Right atrium auricular region (tissue), 2 donors: Measurements from ENCODE around the gene PRPF40B. TPM values are rescaled to one million over a fixed set of nuclear protein-coding genes. Genes with fewer than 3 reads are reported as not detected.

ENCODE experiments used
- DNase-seq: peaks from one replicate; pipeline ENCODE4 v3.0.0-alpha.2; 2019; ENCODE audit warnings: low spot score
- H3K27ac ChIP-seq, 2 donors: fragments of 200-600 bp; sonication (generic); 1 replicate in 1 of 2; 2 replicates in 1 of 2; pipeline ENCODE4 v1.5.1; 2016 to 2019
- H3K27me3 ChIP-seq, 2 donors: fragments of 200-600 bp; sonication (generic); one replicate each; pipeline versions ENCODE4 v1.5.1 to v1.6.0; 2017 to 2019
- H3K36me3 ChIP-seq: fragments of 200-600 bp; sonication (generic); one replicate; pipeline ENCODE4 v1.5.1; 2016
- H3K4me1 ChIP-seq, 2 donors: fragments of 200-600 bp; sonication (generic); one replicate each; pipeline versions ENCODE4 v1.5.1 to v1.6.0; 2017 to 2019
- H3K4me3 ChIP-seq, 2 donors: fragments of 200-600 bp; sonication (generic); 1 replicate in 1 of 2; 2 replicates in 1 of 2; pipeline ENCODE4 v1.5.1; 2017 to 2019; ENCODE audit warnings: mild to moderate bottlenecking in 1 of 2, moderate library complexity in 1 of 2
- H3K9me3 ChIP-seq, 2 donors: fragments of 200-600 bp; sonication (generic); one replicate each; pipeline ENCODE4 v1.5.1; 2019
- total RNA-seq, 2 donors: library from RNA; depleted of rRNA; stranded (reverse); fragments of >200 nt; gene quantifications; one replicate each; pipeline ENCODE4 v1.1.0, GENCODE V29; 2016
- TF ChIP-seq, protein P1 (sequence below), 2 donors: fragments of 200-600 bp; sonication (generic); IDR thresholded peaks; one replicate each; pipeline ENCODE4 v1.5.1; 2019; ENCODE audit warnings: antibody characterized with exemption in 2 of 2

Gene PRPF40B
- total RNA-seq, 2 donors from 2014 or later, result 14.9 to 16.0 TPM

DNA sequence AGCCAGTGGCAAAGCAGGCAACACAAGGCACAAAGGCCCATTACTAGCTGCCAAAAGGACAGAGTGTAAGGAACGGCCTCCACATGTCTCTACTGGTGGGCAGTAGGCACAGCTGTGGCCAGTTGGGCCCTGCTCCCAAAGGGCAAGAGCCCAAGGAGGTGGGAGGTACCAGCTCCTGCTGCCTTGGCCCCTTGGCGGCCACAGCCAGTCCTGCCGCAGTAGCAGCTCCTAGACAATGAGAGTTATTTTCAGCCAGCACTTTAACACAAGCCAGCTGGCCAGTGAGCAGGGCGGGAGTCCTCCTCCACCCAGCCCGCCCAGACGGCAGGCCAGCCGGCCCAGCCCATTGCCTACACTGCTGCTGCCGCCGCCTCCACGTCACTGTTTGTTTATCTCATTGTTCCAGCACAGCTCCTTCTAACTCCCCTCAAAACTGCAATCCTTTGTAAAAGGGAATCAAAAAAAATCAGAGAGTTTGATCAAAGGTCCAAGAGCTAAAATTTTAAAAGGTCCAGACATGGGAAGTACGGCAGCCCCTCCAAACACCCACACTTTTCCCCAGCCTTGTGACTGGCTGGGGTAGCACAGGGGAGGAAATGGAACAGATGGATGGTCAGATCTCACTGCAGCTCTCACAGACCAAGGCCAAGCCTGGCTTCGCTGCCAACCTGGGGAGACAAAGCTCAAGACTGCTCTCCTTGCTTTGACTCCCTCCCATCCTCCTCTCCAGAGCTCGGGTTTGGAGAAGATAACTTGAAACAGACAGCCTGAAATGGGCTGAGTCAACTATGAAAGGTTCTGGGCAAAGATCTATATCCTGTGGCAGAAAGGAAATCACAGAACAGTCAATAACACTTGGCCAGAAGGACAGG is 50.3 kb downstream of the PRPF40B start:
- Histone ChIP-seq H3K4me1 (peaks cover 0 to 73% of the 10 kb centered on the region in 2 donors), H3K9me3 (no peaks in the 10 kb centered on the region), H3K36me3 (no peaks in the 10 kb centered on the region), H3K27ac (peak overlapping the region; percentile 89 to 92), H3K4me3 (no peak overlapping the region), H3K27me3 (no peaks in the 10 kb centered on the region)
- peak; percentile 95 for DNase-seq
- TF ChIP-seq, protein P1, sequence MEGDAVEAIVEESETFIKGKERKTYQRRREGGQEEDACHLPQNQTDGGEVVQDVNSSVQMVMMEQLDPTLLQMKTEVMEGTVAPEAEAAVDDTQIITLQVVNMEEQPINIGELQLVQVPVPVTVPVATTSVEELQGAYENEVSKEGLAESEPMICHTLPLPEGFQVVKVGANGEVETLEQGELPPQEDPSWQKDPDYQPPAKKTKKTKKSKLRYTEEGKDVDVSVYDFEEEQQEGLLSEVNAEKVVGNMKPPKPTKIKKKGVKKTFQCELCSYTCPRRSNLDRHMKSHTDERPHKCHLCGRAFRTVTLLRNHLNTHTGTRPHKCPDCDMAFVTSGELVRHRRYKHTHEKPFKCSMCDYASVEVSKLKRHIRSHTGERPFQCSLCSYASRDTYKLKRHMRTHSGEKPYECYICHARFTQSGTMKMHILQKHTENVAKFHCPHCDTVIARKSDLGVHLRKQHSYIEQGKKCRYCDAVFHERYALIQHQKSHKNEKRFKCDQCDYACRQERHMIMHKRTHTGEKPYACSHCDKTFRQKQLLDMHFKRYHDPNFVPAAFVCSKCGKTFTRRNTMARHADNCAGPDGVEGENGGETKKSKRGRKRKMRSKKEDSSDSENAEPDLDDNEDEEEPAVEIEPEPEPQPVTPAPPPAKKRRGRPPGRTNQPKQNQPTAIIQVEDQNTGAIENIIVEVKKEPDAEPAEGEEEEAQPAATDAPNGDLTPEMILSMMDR (IDR thresholded peaks at IDR 0.05), result peak in 1 of 2 donors; percentile 46

DNA sequence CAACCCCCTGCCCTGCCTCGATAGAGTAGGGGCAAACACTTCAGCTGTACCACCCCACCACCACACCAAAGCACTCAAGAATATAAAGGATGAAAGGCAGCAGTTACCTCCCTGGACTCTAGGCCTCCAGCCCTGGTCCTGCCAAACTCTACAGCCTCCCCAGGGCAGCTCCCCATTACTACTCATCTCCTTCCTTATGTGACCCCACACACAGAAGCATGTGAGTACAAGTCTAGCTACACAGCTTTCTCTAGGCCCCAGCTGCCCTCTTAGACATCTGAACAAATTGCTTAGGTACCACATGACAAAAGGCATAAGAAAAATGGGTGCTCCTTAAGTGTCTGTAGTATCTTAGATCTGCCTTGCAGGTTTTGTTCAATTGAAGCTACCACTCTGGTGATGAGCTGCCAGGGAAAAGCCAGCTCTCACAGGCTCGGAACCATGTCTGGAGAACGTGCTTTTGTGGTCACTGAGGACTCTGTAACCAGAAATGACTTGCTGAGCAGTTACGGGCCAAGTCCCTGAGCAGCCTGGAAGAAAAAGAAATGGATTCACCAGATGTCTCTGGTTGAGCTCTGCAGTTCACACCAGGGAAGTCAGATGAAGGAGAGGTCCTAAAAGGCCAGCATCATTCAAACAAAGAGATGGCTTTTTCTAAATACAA is 51.1 kb downstream of the PRPF40B start:
- DNase-seq, result no peak
- H3K4me3 ChIP-seq, result no peak overlapping the region
- peak overlapping the region; percentile 89 to 92 for H3K27ac ChIP-seq

DNA sequence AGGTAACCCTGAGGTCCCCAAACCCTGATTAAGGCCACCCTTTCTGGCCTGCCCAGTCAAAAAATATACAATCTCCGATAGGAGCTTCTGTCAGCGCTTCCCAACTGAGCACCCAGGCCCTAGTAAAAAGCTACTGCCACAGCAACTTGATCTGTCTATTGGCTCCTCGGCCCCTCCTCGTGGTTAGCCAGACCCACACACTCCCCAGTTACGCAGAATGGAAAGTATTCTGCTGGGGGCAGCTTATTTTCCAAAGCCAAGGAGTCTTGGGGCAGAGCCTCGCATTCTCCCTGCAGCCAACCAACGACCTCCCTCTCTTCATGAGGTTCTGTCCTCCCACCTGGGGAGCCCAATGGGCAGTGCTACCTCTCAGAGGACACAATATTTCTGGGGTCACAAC is 51.8 kb downstream of the PRPF40B start:
- TF ChIP-seq, protein P1 (IDR thresholded peaks at IDR 0.05), result no peak

More for the DNA sequence above, 51.1 kb downstream of the PRPF40B start:
- no peaks in the 10 kb centered on the region for H3K36me3 ChIP-seq
- H3K27me3 ChIP-seq, result no peaks in the 10 kb centered on the region
- H3K4me1 ChIP-seq, result peaks cover 0 to 67% of the 10 kb centered on the region in 2 donors
- H3K9me3 ChIP-seq, result no peaks in the 10 kb centered on the region
- TF ChIP-seq, protein P1 (IDR thresholded peaks at IDR 0.05), result no peak

DNA sequence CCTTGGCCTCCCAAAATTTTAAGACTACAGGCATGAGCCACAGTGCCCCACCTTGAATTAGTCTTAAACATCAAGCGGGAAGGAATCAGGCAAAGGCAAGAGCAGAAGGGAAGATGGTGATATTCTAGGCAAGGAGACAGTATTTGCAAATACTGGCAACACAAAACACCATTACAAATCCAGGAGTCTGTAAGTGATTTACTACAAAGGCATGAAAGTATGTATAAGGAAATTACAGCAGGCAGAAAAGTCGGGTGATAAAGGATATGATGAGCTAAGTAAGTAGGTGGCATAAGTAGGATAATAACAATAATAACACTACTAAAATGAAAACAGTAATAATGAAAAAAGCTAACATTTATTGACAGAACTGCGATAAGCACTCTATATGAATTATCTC is 55.4 kb downstream of the PRPF40B start:
- Histone ChIP-seq H3K27me3 (no peaks in the 10 kb centered on the region), H3K9me3 (no peaks in the 10 kb centered on the region), H3K4me1 (peaks cover 0 to 28% of the 10 kb centered on the region in 2 donors), H3K27ac (no peak overlapping the region), H3K36me3 (no peaks in the 10 kb centered on the region), H3K4me3 (no peak overlapping the region)
- DNase-seq, result no peak
- TF ChIP-seq, protein P1 (IDR thresholded peaks at IDR 0.05), result no peak

More for the DNA sequence above, 51.8 kb downstream of the PRPF40B start:
- Histone ChIP-seq H3K9me3 (no peaks in the 10 kb centered on the region), H3K27ac (peak overlapping the region; percentile 89 to 92), H3K27me3 (no peaks in the 10 kb centered on the region), H3K36me3 (no peaks in the 10 kb centered on the region), H3K4me1 (peaks cover 0 to 60% of the 10 kb centered on the region in 2 donors), H3K4me3 (no peak overlapping the region)
- DNase-seq, result no peak

DNA sequence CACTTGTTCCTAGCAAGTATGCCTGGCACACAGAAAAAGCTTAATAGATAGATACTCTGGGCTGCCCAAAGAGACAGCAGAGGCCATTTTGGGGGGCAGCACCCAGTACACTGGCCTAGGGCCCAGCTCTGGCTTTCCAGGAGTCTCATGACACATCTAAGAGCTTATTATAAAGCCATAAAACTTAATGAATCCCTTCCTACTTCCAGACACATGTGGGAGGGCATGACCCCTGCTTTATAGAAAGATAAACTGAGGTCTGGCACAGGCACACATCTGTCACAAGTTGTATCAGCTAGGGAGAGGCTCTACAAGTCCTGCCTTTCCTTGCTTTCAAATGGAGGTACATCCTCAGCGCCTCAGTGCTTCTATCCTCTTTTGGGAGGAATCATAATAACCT is 56.7 kb downstream of the PRPF40B start:
- H3K36me3 ChIP-seq, result no peaks in the 10 kb centered on the region
- peaks cover 0 to 28% of the 10 kb centered on the region in 2 donors for H3K4me1 ChIP-seq
- H3K27me3 ChIP-seq, result no peaks in the 10 kb centered on the region
- no peak for DNase-seq
- no peaks in the 10 kb centered on the region for H3K9me3 ChIP-seq
- H3K4me3 ChIP-seq, result no peak overlapping the region
- H3K27ac ChIP-seq, result no peak overlapping the region
- TF ChIP-seq, protein P1 (IDR thresholded peaks at IDR 0.05), result no peak
